Thyroid gland (tissue), 4 donors: ENCODE data around the gene ZC2HC1B. TPM values are rescaled to one million over a fixed set of nuclear protein-coding genes. Genes with fewer than 3 reads are reported as not detected.

Experiments used
- DNase-seq, 2 donors: peaks; one replicate each; pipeline ENCODE4 v3.0.0-alpha.2; 2019
- H3K27ac ChIP-seq, 3 donors: fragments of 200-600 bp; sonication (generic); 1 replicate in 2 of 3; 2 replicates in 1 of 3; pipeline ENCODE4 v1.5.1; 2016 to 2019; ENCODE audit warnings: mild to moderate bottlenecking in 1 of 3, moderate library complexity in 1 of 3
- H3K27me3 ChIP-seq: fragments of 200-600 bp; sonication (generic); one replicate; pipeline ENCODE4 v1.5.1; 2019
- H3K36me3 ChIP-seq, 2 donors: fragments of 200-600 bp; sonication (generic); one replicate each; pipeline ENCODE4 v1.5.1; 2016 to 2019
- H3K4me1 ChIP-seq, 2 donors: fragments of 200-600 bp; sonication (generic); one replicate each; pipeline ENCODE4 v1.5.1; 2017 to 2019
- H3K4me3 ChIP-seq, 3 donors: fragments of 200-600 bp; sonication (generic); replicated peaks in 1 of 3; 1 replicate in 2 of 3; 2 replicates in 1 of 3; pipeline ENCODE4 v1.5.1; 2016; ENCODE audit warnings: mild to moderate bottlenecking in 1 of 3
- H3K9me3 ChIP-seq: fragments of 200-600 bp; sonication (generic); one replicate; pipeline ENCODE4 v1.5.1; 2017
- CTCF ChIP-seq, 6 experiments: fragments of 200-600 bp in 3 of 6; fragments of 450-650 bp in 3 of 6; sonication (generic) in 3 of 6; IDR thresholded peaks; one replicate each; pipeline ENCODE4 v1.5.1; 2016 to 2019; ENCODE audit warnings: antibody characterized with exemption in 6 of 6, mild to moderate bottlenecking in 2 of 6, inconsistent platforms in 1 of 6, moderate library complexity in 1 of 6
- POLR2A ChIP-seq, 2 donors: fragments of 450-650 bp; IDR thresholded peaks; one replicate each; pipeline ENCODE4 v1.6.1; 2017; ENCODE audit warnings: antibody characterized with exemption in 2 of 2, mild to moderate bottlenecking in 2 of 2, moderate library complexity in 1 of 2
- WGBS, 2 donors: methylation state at CpG; one replicate each; pipeline ENCODE4 v1.1.5; 2017; 5-methylcytosine and 5-hydroxymethylcytosine counted together
- intact Hi-C: fragments of 100-400 bp; cut with DNase I; formaldehyde crosslinking; loops from one replicate; pipeline ENCODE4 v1.15.1; 2023
- total RNA-seq, 4 donors: library from RNA; depleted of rRNA; stranded (reverse); fragments of >200 nt; gene quantifications; one replicate each; pipeline ENCODE4 v1.2.3, GENCODE V29; 2016

ZC2HC1B gene
- total RNA-seq, 4 donors from 2014 or later: not detected

- Histone ChIP-seq H3K36me3 (no peaks in the 10 kb centered on the region), H3K9me3 (no peaks in the 10 kb centered on the region), H3K27ac (no peak overlapping the region), H3K4me1 (peaks cover 0 to 3% of the 10 kb centered on the region in 2 donors), H3K27me3 (no peaks in the 10 kb centered on the region), H3K4me3 (no peak overlapping the region)
- TF ChIP-seq POLR2A (IDR thresholded peaks at IDR 0.05) (no peak), CTCF (IDR thresholded peaks at IDR 0.05) (no peak)
- DNase-seq: no peak
- intact Hi-C loops: no loop called here
These were observed 35.7 kb upstream of the ZC2HC1B start for GRCh38 chr6:143828572-143828971.

- WGBS, 2 donors: 95 to 96% methylated on average over 2 of the region's 2 CpGs
- Histone ChIP-seq H3K36me3 (no peaks in the 10 kb centered on the region), H3K9me3 (no peaks in the 10 kb centered on the region), H3K4me3 (no peak overlapping the region), H3K4me1 (no peaks in the 10 kb centered on the region), H3K27me3 (no peaks in the 10 kb centered on the region), H3K27ac (no peak overlapping the region)
- DNase-seq: no peak
- TF ChIP-seq POLR2A (IDR thresholded peaks at IDR 0.05): no peak
- no peak for TF ChIP-seq CTCF (IDR thresholded peaks at IDR 0.05)
- intact Hi-C loops: no loop called here
These were observed 28.1 kb upstream of the ZC2HC1B start for GRCh38 chr6:143836150-143836549.

GRCh38 chr6:143838395-143838794, 25.9 kb upstream of the ZC2HC1B start:
- intact Hi-C loops: no loop called here
- H3K27me3 ChIP-seq: no peaks in the 10 kb centered on the region
- no peak for TF ChIP-seq CTCF (IDR thresholded peaks at IDR 0.05)
- TF ChIP-seq POLR2A (IDR thresholded peaks at IDR 0.05): no peak
- H3K36me3 ChIP-seq: no peaks in the 10 kb centered on the region
- no peaks in the 10 kb centered on the region for H3K9me3 ChIP-seq
- no peak overlapping the region for H3K4me3 ChIP-seq
- H3K27ac ChIP-seq: no peak overlapping the region
- DNase-seq: no peak
- no peaks in the 10 kb centered on the region for H3K4me1 ChIP-seq
- 86 to 88% methylated on average over 5 of the region's 5 CpGs for WGBS, 2 donors

- intact Hi-C loops: no loop called here
- peaks cover 4 to 6% of the 10 kb centered on the region in 2 donors for H3K4me1 ChIP-seq
- H3K36me3 ChIP-seq: no peaks in the 10 kb centered on the region
- H3K4me3 ChIP-seq: no peak overlapping the region
- no peak overlapping the region for H3K27ac ChIP-seq
- H3K9me3 ChIP-seq: no peaks in the 10 kb centered on the region
- no peak for DNase-seq
- H3K27me3 ChIP-seq: no peaks in the 10 kb centered on the region
- TF ChIP-seq CTCF (IDR thresholded peaks at IDR 0.05) (no peak), POLR2A (IDR thresholded peaks at IDR 0.05) (no peak)
- WGBS, 2 donors: 84 to 87% methylated on average over 4 of the region's 4 CpGs
These were observed 25.1 kb upstream of the ZC2HC1B start for GRCh38 chr6:143839196-143839595.

GRCh38 chr6:143840595-143841265, 23.5 kb upstream of the ZC2HC1B start:
- no peaks in the 10 kb centered on the region for H3K9me3 ChIP-seq
- H3K27ac ChIP-seq: no peak overlapping the region
- no peak for DNase-seq
- no peak overlapping the region for H3K4me3 ChIP-seq
- intact Hi-C loops: loop anchor here (10.0 kb wide), 2 partner anchors 166 to 256 kb away; partner anchors contain the start of gene PHACTR2
- WGBS, 2 donors: 95% methylated on average over 6 of the region's 6 CpGs
- H3K4me1 ChIP-seq: peaks cover 6 to 7% of the 10 kb centered on the region in 2 donors
- H3K36me3 ChIP-seq: peaks cover 0 to 9% of the 10 kb centered on the region in 2 donors
- no peak for TF ChIP-seq CTCF (IDR thresholded peaks at IDR 0.05)
- TF ChIP-seq POLR2A (IDR thresholded peaks at IDR 0.05): no peak
- H3K27me3 ChIP-seq: no peaks in the 10 kb centered on the region
